Sigmoid colon (tissue), 7 donors: ENCODE results near the gene NT5DC4. TPM values are rescaled to one million over a fixed set of nuclear protein-coding genes. Genes with fewer than 3 reads are reported as not detected.

Source experiments
- DNase-seq: peaks from one replicate; pipeline ENCODE4 v3.0.0-alpha.2; 2019
- H3K27ac ChIP-seq, 4 donors: fragments of 200-600 bp; sonication (generic); one replicate each; pipeline ENCODE4 v1.5.1; 2016 to 2019; ENCODE audit warnings: mild to moderate bottlenecking in 1 of 4
- H3K27me3 ChIP-seq, 3 donors: fragments of 200-600 bp; sonication (generic); one replicate each; pipeline ENCODE4 v1.5.1; 2019; ENCODE audit warnings: mild to moderate bottlenecking in 1 of 3
- H3K36me3 ChIP-seq, 4 donors: fragments of 200-600 bp; sonication (generic); one replicate each; pipeline ENCODE4 v1.5.1; 2016 to 2019
- H3K4me1 ChIP-seq, 4 donors: fragments of 200-600 bp; sonication (generic); one replicate each; pipeline ENCODE4 v1.5.1; 2017 to 2019
- H3K4me3 ChIP-seq, 4 donors: fragments of 200-600 bp; sonication (generic); one replicate each; pipeline ENCODE4 v1.5.1; 2017 to 2019; ENCODE audit warnings: mild to moderate bottlenecking in 2 of 4, moderate library complexity in 1 of 4
- H3K9me3 ChIP-seq, 4 donors: fragments of 200-600 bp in 3 of 4; sonication (generic) in 3 of 4; one replicate each; pipeline versions ENCODE4 v1.5.1 to v1.6.1; 2013 to 2019
- EP300 ChIP-seq, 4 donors: sonication (generic); formaldehyde crosslinking; IDR thresholded peaks; one replicate each; pipeline ENCODE4 v1.6.1; 2017; ENCODE audit warnings: antibody characterized with exemption in 4 of 4
- POLR2A ChIP-seq, 2 donors: fragments of 450-650 bp; IDR thresholded peaks; one replicate each; pipeline ENCODE4 v1.6.1; 2016; ENCODE audit warnings: antibody characterized with exemption in 2 of 2, mild to moderate bottlenecking in 2 of 2, moderate library complexity in 2 of 2
- POLR2AphosphoS5 ChIP-seq, 4 donors: sonication (generic); formaldehyde crosslinking; IDR thresholded peaks; one replicate each; pipeline ENCODE4 v1.6.1; 2017; ENCODE audit warnings: antibody characterized with exemption in 4 of 4
- WGBS, 2 donors: extraction: QIAGEN DNeasy Blood & Tissue Kit; methylation state at CpG; one replicate each; pipeline ENCODE4 v1.1.7; 2013; 5-methylcytosine and 5-hydroxymethylcytosine counted together
- intact Hi-C: fragments of 100-400 bp; cut with DNase I; formaldehyde crosslinking; loops from one replicate; pipeline ENCODE4 v1.15.1; 2023
- polyA plus RNA-seq, 3 donors: library from polyadenylated mRNA; stranded (reverse); fragments of 200-250 nt; gene quantifications; one replicate each; pipeline ENCODE4 v1.2.3, GENCODE V29; 2013
- total RNA-seq, 4 donors: library from RNA; depleted of rRNA; stranded (reverse); fragments of >200 nt; gene quantifications; one replicate each; pipeline ENCODE4 v1.1.0, GENCODE V29; 2016
- TF ChIP-seq, protein P1 (sequence below), 4 experiments: fragments of 450-650 bp in 3 of 4; fragments of 200-600 bp in 1 of 4; IDR thresholded peaks; one replicate each; pipeline ENCODE4 v1.5.1; 2016 to 2019; ENCODE audit warnings: antibody characterized with exemption in 4 of 4, mild to moderate bottlenecking in 3 of 4, moderate library complexity in 2 of 4
- donor health status: healthy with polysubstance abuse.
- donor health status: Bipolar disorder and iron deficiency.
- donor health status: healthy.

NT5DC4 gene
- total and polyA plus RNA-seq, 7 donors, result 0.89 TPM; not detected in 6

DNA sequence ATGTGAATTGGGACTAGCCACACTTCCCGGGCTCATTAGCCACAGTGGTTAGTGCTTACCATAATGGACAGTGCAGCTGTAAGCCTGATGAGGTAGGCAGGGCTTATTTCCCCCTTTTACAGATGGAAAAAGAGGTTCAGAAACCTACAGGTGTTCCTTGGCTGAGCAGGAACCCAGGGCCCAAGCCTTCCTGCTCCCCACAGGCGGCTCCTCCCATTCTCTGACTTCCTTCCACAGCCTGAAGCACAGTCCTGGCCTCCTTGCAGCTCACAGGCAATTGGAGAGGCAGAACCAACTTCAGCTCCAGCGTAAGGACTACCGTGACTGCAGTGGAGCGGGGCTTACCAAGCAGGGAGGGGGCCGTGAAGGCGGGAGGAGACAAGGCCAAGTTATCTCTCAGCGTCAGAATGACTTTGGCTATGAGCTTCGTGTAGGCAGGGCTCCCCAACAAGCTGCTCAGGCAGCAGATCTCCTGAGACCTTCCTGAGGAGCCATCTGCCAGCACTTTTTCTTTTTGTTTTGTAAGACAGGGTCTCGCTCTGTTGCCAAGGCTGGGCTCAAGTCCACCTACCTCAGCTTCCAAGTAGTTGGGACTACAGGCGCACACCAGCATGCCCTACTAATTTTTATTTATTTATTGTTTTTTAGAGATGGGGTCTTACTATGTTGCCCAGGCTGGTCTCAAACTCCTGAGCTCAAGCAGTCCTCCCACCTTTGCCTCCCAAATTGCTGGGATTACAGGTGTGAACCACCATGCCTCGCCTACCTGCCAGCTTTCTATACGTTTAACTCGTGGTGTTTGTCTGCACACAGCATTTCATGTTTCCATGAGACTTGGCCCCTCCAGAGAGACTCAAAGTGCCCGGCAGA is 34.2 kb upstream of the NT5DC4 start:
- no peaks in the 10 kb centered on the region for H3K27me3 ChIP-seq
- intact Hi-C loops, result no loop called here
- no peak for TF ChIP-seq POLR2A (IDR thresholded peaks at IDR 0.05)
- no peak for TF ChIP-seq EP300 (IDR thresholded peaks at IDR 0.05)
- TF ChIP-seq POLR2AphosphoS5 (IDR thresholded peaks at IDR 0.05), result no peak
- TF ChIP-seq, protein P1, sequence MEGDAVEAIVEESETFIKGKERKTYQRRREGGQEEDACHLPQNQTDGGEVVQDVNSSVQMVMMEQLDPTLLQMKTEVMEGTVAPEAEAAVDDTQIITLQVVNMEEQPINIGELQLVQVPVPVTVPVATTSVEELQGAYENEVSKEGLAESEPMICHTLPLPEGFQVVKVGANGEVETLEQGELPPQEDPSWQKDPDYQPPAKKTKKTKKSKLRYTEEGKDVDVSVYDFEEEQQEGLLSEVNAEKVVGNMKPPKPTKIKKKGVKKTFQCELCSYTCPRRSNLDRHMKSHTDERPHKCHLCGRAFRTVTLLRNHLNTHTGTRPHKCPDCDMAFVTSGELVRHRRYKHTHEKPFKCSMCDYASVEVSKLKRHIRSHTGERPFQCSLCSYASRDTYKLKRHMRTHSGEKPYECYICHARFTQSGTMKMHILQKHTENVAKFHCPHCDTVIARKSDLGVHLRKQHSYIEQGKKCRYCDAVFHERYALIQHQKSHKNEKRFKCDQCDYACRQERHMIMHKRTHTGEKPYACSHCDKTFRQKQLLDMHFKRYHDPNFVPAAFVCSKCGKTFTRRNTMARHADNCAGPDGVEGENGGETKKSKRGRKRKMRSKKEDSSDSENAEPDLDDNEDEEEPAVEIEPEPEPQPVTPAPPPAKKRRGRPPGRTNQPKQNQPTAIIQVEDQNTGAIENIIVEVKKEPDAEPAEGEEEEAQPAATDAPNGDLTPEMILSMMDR (IDR thresholded peaks at IDR 0.05), result no peak
- no peak overlapping the region for H3K27ac ChIP-seq
- peaks cover 0 to 4% (median 0%) of the 10 kb centered on the region in 4 donors for H3K4me1 ChIP-seq
- H3K36me3 ChIP-seq, result no peaks in the 10 kb centered on the region
- H3K9me3 ChIP-seq, result no peaks in the 10 kb centered on the region
- DNase-seq, result no peak
- WGBS, 2 donors, result 81 to 88% methylated on average over 15 of the region's 15 CpGs
- H3K4me3 ChIP-seq, result no peak overlapping the region

DNA sequence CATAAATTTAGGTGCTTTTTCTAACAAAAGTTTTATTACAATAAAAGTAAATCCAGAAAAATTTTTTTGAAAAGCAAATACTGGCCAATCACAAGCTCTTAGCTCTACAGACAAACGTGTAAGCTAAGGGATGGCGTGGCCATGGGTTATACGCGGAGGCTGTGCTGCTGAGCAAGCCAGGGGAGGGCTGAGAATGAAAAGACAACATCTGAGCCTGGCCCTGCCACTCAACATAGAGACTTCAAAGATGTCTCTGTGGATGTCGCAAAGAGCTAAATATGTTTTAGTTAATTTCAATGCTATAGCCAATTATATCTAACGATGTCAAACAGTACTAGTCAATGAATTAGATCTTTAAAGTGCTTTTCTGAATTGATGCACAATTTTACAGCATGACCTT is 33.3 kb upstream of the NT5DC4 start:
- intact Hi-C loops, result no loop called here
- Histone ChIP-seq H3K36me3 (no peaks in the 10 kb centered on the region), H3K27ac (no peak overlapping the region), H3K27me3 (no peaks in the 10 kb centered on the region), H3K4me1 (peaks cover 0 to 4% (median 0%) of the 10 kb centered on the region in 4 donors), H3K9me3 (no peaks in the 10 kb centered on the region), H3K4me3 (no peak overlapping the region)
- DNase-seq, result no peak
- TF ChIP-seq POLR2AphosphoS5 (IDR thresholded peaks at IDR 0.05) (no peak), EP300 (IDR thresholded peaks at IDR 0.05) (no peak), POLR2A (IDR thresholded peaks at IDR 0.05) (no peak)
- TF ChIP-seq, protein P1 (IDR thresholded peaks at IDR 0.05), result no peak
- WGBS, 2 donors, result 85 to 88% methylated on average over 6 of the region's 6 CpGs

DNA sequence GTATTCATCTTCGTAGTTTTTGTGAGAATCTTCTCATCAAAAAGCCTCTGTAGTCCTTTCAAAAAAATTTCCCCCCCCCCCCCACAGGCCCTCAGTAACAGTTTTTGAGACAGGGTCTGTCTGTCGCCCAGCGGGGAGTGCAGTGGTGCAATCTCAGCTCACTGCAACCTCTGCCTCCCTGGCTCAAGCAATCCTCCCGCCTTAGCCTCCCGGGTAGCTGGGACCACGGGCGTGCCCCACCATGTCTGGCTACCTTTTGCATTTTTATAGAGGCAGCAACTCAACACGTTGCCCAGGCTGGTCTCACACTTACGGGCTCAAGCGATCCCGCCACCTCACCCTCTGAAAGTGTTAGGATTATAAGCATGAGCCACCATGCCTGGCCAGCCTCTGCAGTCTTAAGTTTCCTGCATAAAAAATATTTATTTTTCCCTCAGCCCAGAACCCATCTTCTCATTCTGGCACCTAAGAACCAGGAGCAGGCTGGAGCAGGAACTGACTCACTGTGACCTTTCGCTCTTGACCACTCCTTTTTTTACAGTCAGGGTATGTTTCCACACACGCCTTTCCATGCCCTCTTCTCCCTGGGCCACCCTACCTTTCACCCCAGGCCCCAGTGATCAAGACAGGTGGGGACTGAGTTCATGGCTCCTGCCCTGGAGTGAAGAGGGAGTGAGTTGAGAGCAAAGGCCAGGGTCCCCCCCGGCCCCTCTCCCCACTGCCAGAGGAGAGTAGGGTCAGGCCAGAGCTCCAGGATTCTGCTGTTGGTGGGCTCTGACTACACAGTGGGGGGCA is 32.5 kb upstream of the NT5DC4 start:
- no peak overlapping the region for H3K4me3 ChIP-seq
- no peak for DNase-seq
- H3K27me3 ChIP-seq, result no peaks in the 10 kb centered on the region
- H3K9me3 ChIP-seq, result no peaks in the 10 kb centered on the region
- 73 to 87% methylated on average over 14 of the region's 14 CpGs for WGBS, 2 donors
- no peak overlapping the region for H3K27ac ChIP-seq
- TF ChIP-seq EP300 (IDR thresholded peaks at IDR 0.05) (no peak), POLR2AphosphoS5 (IDR thresholded peaks at IDR 0.05) (no peak), POLR2A (IDR thresholded peaks at IDR 0.05) (no peak)
- TF ChIP-seq, protein P1 (IDR thresholded peaks at IDR 0.05), result no peak
- intact Hi-C loops, result no loop called here
- no peaks in the 10 kb centered on the region for H3K36me3 ChIP-seq
- H3K4me1 ChIP-seq, result peaks cover 0 to 4% (median 0%) of the 10 kb centered on the region in 4 donors

DNA sequence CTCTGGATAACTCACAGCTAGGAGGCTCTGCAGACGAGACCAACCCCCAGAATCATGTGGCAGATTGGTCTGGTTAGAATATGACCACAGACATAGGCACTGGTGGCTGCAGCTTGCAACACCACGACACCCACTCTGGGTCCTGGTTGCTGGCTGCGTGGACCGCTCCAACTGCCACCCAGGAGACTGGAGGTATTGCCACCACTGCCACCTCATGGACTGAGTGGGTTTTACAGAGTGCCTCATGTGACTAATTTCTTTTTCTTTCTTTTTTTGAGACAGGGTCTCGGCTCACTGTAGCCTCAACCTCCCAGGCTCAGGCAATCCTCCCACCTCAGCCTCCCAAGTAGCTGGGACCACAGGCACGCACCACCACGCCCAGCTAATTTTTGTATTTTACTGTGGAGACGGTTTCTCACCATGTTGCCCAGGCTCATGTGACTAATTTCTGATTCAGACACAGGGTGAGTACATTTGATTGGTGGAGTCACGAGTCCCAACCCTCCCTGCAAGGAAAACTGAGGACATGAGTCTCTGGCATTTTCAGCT is 29.9 kb upstream of the NT5DC4 start:
- intact Hi-C loops, result loop anchor here (5.0 kb wide), 1 partner anchor 64 kb away; no protein-coding TSS in a partner anchor
- no peaks in the 10 kb centered on the region for H3K27me3 ChIP-seq
- no peaks in the 10 kb centered on the region for H3K36me3 ChIP-seq
- no peaks in the 10 kb centered on the region for H3K9me3 ChIP-seq
- WGBS, 2 donors, result 10 to 36% methylated on average over 9 of the region's 9 CpGs
- H3K27ac ChIP-seq, result no peak overlapping the region
- no peak for TF ChIP-seq POLR2AphosphoS5 (IDR thresholded peaks at IDR 0.05)
- TF ChIP-seq, protein P1 (IDR thresholded peaks at IDR 0.05), result peak; percentile 32 to 77 (median 60)
- DNase-seq, result peak; percentile 71
- no peak overlapping the region for H3K4me3 ChIP-seq
- peaks cover 0 to 4% (median 0%) of the 10 kb centered on the region in 4 donors for H3K4me1 ChIP-seq
